Activated B cell treated with CpG ODN at 0.5 μM for 24 hours (primary cell): ENCODE data around the gene APCS. TPM values are rescaled to one million over a fixed set of nuclear protein-coding genes. Genes with fewer than 3 reads are reported as not detected.

Experiments used
- ATAC-seq: fragments of 200-7000 bp; cut with Tn5 transposase; one replicate; pipeline ENCODE4 v1.10.0; 2021; ENCODE audit warnings: low read depth, mild to moderate bottlenecking, moderate library complexity
- CTCF ChIA-PET: fragments of 350-600 bp; sonication (Branson Sonifier 250); formaldehyde crosslinking; loops from one replicate; lab custom pipeline; 2021; ENCODE audit warnings: antibody characterized with exemption; lab: Charles Lee
- POLR2A ChIA-PET: fragments of 350-600 bp; sonication (Branson Sonifier 250); formaldehyde crosslinking; loops from one replicate; lab custom pipeline; 2021; ENCODE audit warnings: antibody characterized with exemption; lab: Charles Lee
- DNase-seq: peaks from one replicate; pipeline ENCODE4 v3.0.0; 2022
- H3K27ac Mint-ChIP-seq: one replicate; pipeline ENCODE4 v1.8.0; 2020; ENCODE audit warnings: mixed read lengths
- H3K27me3 Mint-ChIP-seq: one replicate; pipeline ENCODE4 v1.8.0; 2021; ENCODE audit warnings: mixed read lengths
- H3K36me3 Mint-ChIP-seq: one replicate; pipeline ENCODE4 v1.8.0; 2021; ENCODE audit warnings: low read depth, mixed read lengths
- H3K4me1 Mint-ChIP-seq: one replicate; pipeline ENCODE4 v1.8.0; 2021; ENCODE audit warnings: mixed read lengths
- H3K4me3 Mint-ChIP-seq: one replicate; pipeline ENCODE4 v1.8.0; 2020; ENCODE audit warnings: mild to moderate bottlenecking, mixed read lengths
- H3K9me3 Mint-ChIP-seq: one replicate; pipeline ENCODE4 v1.8.0; 2020; ENCODE audit warnings: mixed read lengths
- CTCF ChIP-seq: fragments of 200-600 bp; IDR thresholded peaks from one replicate; pipeline ENCODE4 v1.8.0; 2022; ENCODE audit warnings: antibody characterized with exemption, mild to moderate bottlenecking
- intact Hi-C: fragments of 100-400 bp; cut with micrococcal nuclease; formaldehyde crosslinking; loops from one replicate; pipeline ENCODE4 v1.15.1; 2024
- total RNA-seq: library from RNA; stranded (reverse); gene quantifications from 2 replicates; pipeline ENCODE4 v1.2.3, GENCODE V29; 2022

The APCS gene
- total RNA-seq, 1 donor from 2014 or later: not detected

DNA sequence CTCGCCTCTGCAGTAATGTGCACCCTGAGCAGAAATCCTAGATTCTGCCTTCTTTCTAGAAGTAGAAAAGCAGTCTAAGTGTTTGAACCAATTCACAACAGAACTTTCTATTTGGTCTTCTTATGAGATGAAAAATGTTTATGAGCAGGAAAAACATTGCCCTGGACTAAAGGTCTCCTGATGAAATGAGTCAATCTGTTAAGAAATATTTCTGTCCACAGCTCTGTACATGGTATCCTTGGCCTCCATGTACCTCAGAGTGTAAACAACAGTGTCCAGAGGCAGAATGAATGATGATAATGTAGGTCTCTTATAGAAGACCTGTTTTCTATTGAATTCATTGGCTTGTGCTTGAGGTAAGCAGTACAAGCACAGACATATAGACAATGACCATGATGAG lies 6.2 kb upstream of the APCS start:
- ATAC-seq: no peak
- Mint-ChIP-seq H3K9me3 (no peaks in the 10 kb centered on the region), H3K27ac (no peak overlapping the region), H3K27me3 (peaks cover 16% of the 10 kb centered on the region), H3K4me3 (no peak overlapping the region), H3K4me1 (no peaks in the 10 kb centered on the region), H3K36me3 (no peaks in the 10 kb centered on the region)
- POLR2A ChIA-PET: no interaction called here
- no peak for DNase-seq
- intact Hi-C loops: no loop called here
- no peak for TF ChIP-seq CTCF
- CTCF ChIA-PET: no interaction called here

- Mint-ChIP-seq H3K27me3 (peaks cover 14% of the 10 kb centered on the region), H3K4me1 (no peaks in the 10 kb centered on the region), H3K27ac (no peak overlapping the region), H3K36me3 (no peaks in the 10 kb centered on the region), H3K9me3 (no peaks in the 10 kb centered on the region), H3K4me3 (no peak overlapping the region)
- TF ChIP-seq CTCF: no peak
- CTCF ChIA-PET: no interaction called here
- POLR2A ChIA-PET: no interaction called here
- intact Hi-C loops: no loop called here
- DNase-seq (no peak), ATAC-seq (no peak)
These were observed 3.1 kb upstream of the APCS start for GRCh38 chr1:159584536-159584935.

GRCh38 chr1:159591981-159592380 lies 4.4 kb downstream of the APCS start:
- CTCF ChIA-PET: no interaction called here
- DNase-seq: no peak
- Mint-ChIP-seq H3K9me3 (no peaks in the 10 kb centered on the region), H3K4me3 (no peak overlapping the region), H3K27ac (no peak overlapping the region), H3K4me1 (no peaks in the 10 kb centered on the region), H3K36me3 (no peaks in the 10 kb centered on the region), H3K27me3 (peaks cover 5% of the 10 kb centered on the region)
- POLR2A ChIA-PET: no interaction called here
- intact Hi-C loops: no loop called here
- ATAC-seq: no peak
- TF ChIP-seq CTCF: no peak

GRCh38 chr1:159594625-159595405 lies 7.2 kb downstream of the APCS start:
- Mint-ChIP-seq H3K4me1 (no peaks in the 10 kb centered on the region), H3K36me3 (no peaks in the 10 kb centered on the region), H3K9me3 (no peaks in the 10 kb centered on the region), H3K4me3 (no peak overlapping the region), H3K27ac (no peak overlapping the region), H3K27me3 (peaks cover 6% of the 10 kb centered on the region)
- TF ChIP-seq CTCF: no peak
- ChIA-PET POLR2A (no interaction called here), CTCF (no interaction called here)
- intact Hi-C loops: no loop called here
- ATAC-seq: no peak
- no peak for DNase-seq

DNA sequence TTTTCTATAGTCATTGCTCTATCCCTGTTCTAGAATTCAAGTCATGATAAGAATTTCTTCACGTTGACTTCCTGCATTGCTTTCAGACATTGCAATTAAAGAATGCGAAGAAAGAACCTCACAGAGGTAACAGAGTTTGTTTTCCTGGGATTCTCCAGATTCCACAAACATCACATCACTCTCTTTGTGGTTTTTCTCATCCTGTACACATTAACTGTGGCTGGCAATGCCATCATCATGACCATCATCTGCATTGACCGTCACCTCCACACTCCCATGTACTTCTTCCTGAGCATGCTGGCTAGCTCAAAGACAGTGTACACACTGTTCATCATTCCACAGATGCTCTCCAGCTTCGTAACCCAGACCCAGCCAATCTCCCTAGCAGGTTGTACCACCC lies 10.6 kb downstream of the APCS start:
- H3K4me3 Mint-ChIP-seq: no peak overlapping the region
- ATAC-seq (no peak), DNase-seq (no peak)
- ChIA-PET CTCF (no interaction called here), POLR2A (no interaction called here)
- intact Hi-C loops: no loop called here
- H3K4me1 Mint-ChIP-seq: no peaks in the 10 kb centered on the region
- no peak for TF ChIP-seq CTCF
- no peaks in the 10 kb centered on the region for H3K9me3 Mint-ChIP-seq
- H3K27ac Mint-ChIP-seq: no peak overlapping the region
- H3K27me3 Mint-ChIP-seq: peaks cover 15% of the 10 kb centered on the region
- no peaks in the 10 kb centered on the region for H3K36me3 Mint-ChIP-seq
